ENCODE results near the gene ZNF135. TPM values are rescaled to one million over a fixed set of nuclear protein-coding genes. Genes with fewer than 3 reads are reported as not detected.

The ZNF135 gene
- 10 to 100 TPM; 13.3 to 15.4 TPM for total RNA-seq
- 1 to 10 TPM in 2 of 3 donors, under 1 TPM in 1; 0.79 to 4.3 (median 3.8) TPM for polyA plus RNA-seq
- 3.4 to 21.2 (median 6.2) reads per million in 6 experiments for total RNA-seq

- peak; percentile 42 to 91 (median 72) for DNase-seq
- Mint-ChIP-seq H3K9me3 (peaks cover 0 to 87% (median 37%) of the 10 kb centered on the region in 9 donors), H3K4me1 (peaks cover 6 to 12% (median 8%) of the 10 kb centered on the region in 4 donors), H3K4me3 (peak within 1 kb of the TSS; percentile 77 to 91 (median 86)), H3K27me3 (peaks cover 5 to 28% (median 17%) of the 10 kb centered on the region in 5 donors), H3K27ac (peak within 1 kb of the TSS; percentile 60 to 97 (median 90)), H3K36me3 (peaks cover 31 to 59% (median 33%) of the 10 kb centered on the region in 3 donors)
- POLR2A ChIA-PET = interaction anchor here (0.5 to 2.8 kb wide), 25 partner anchors 8 to 819 kb away, joined by 3 to 25 read pairs (median 5); partner anchors contain the start of genes ZBTB45, ZNF274, ZNF329 and ZNF548
- peak; percentile 94 to 95 for ATAC-seq
Measured at GRCh38 chr19:58059003-58059670, at the start of gene ZNF135. TSS of gene ZNF135 (plus strand) at chr19:58059282. CDS start at chr19:58060003, 721 bp downstream.

- ATAC-seq (no peak), DNase-seq (no peak)
- Mint-ChIP-seq H3K4me1 (peaks cover 0 to 5% (median 2%) of the 10 kb centered on the region in 4 donors), H3K27ac (peak overlapping the region in 3 of 10 donors; percentile 29 to 94 (median 92)), H3K9me3 (peaks cover 16 to 90% (median 43%) of the 10 kb centered on the region in 9 donors), H3K4me3 (peak overlapping the region in 7 of 10 donors; percentile 14 to 86 (median 70)), H3K36me3 (peaks cover 33 to 53% (median 51%) of the 10 kb centered on the region in 3 donors), H3K27me3 (peaks cover 0 to 9% (median 0%) of the 10 kb centered on the region in 5 donors)
- POLR2A ChIA-PET = interaction anchor here (1.2 kb wide), 1 partner anchor 92 kb away, joined by 3 read pairs; no protein-coding TSS in a partner anchor
Measured at GRCh38 chr19:58009301-58009665, 49.8 kb upstream of the ZNF135 start.

- peak overlapping the region in 8 of 10 donors; percentile 36 to 86 (median 70) for H3K4me3 Mint-ChIP-seq
- peak; percentile 50 to 91 for ATAC-seq
- H3K36me3 Mint-ChIP-seq = peaks cover 28 to 48% (median 46%) of the 10 kb centered on the region in 3 donors
- H3K27ac Mint-ChIP-seq = peak overlapping the region in 6 of 10 donors; percentile 34 to 94 (median 74)
- peaks cover 0 to under 1% (median 0%) of the 10 kb centered on the region in 4 donors for H3K4me1 Mint-ChIP-seq
- peaks cover 0 to 9% (median 0%) of the 10 kb centered on the region in 5 donors for H3K27me3 Mint-ChIP-seq
- peak in 9 of 10 donors; percentile 20 to 92 (median 43) for DNase-seq
- POLR2A ChIA-PET = interaction anchor here (1.2 to 1.6 kb wide), 2 partner anchors 8 to 93 kb away, joined by 3 to 10 read pairs; partner anchors contain the start of gene ZNF606
- H3K9me3 Mint-ChIP-seq = peaks cover 13 to 88% (median 39%) of the 10 kb centered on the region in 9 donors
Measured at GRCh38 chr19:58009666-58010301, 49.3 kb upstream of the ZNF135 start.

- peak overlapping the region in 3 of 10 donors; percentile 63 to 94 (median 86) for H3K27ac Mint-ChIP-seq
- peaks cover 10 to 85% (median 32%) of the 10 kb centered on the region in 9 donors for H3K9me3 Mint-ChIP-seq
- ATAC-seq = no peak
- H3K36me3 Mint-ChIP-seq = peaks cover 21 to 41% (median 38%) of the 10 kb centered on the region in 3 donors
- POLR2A ChIA-PET = interaction anchor here (1.6 kb wide), 1 partner anchor 8 kb away, joined by 10 read pairs; the partner anchor contains the start of gene ZNF606
- H3K4me1 Mint-ChIP-seq = no peaks in the 10 kb centered on the region
- DNase-seq = no peak
- H3K4me3 Mint-ChIP-seq = peak overlapping the region in 6 of 10 donors; percentile 45 to 86 (median 62)
- H3K27me3 Mint-ChIP-seq = peaks cover 0 to 9% (median 0%) of the 10 kb centered on the region in 5 donors
Measured at GRCh38 chr19:58010507-58010906, 48.6 kb upstream of the ZNF135 start.

GRCh38 chr19:58014141-58014540, 44.9 kb upstream of the ZNF135 start:
- DNase-seq (no peak), ATAC-seq (no peak)
- Mint-ChIP-seq H3K27me3 (peaks cover 4 to 10% (median 7%) of the 10 kb centered on the region in 5 donors), H3K9me3 (peaks cover 0 to 79% (median 27%) of the 10 kb centered on the region in 9 donors), H3K4me3 (no peak overlapping the region), H3K4me1 (no peaks in the 10 kb centered on the region), H3K27ac (no peak overlapping the region), H3K36me3 (peaks cover 9 to 30% (median 11%) of the 10 kb centered on the region in 3 donors)
- POLR2A ChIA-PET = no interaction called here

- peaks cover 0 to 76% (median 23%) of the 10 kb centered on the region in 9 donors for H3K9me3 Mint-ChIP-seq
- ATAC-seq = no peak
- peaks cover 0 to 3% (median under 1%) of the 10 kb centered on the region in 4 donors for H3K4me1 Mint-ChIP-seq
- no peak overlapping the region for H3K27ac Mint-ChIP-seq
- H3K36me3 Mint-ChIP-seq = peaks cover under 1 to 15% (median 2%) of the 10 kb centered on the region in 3 donors
- DNase-seq = no peak
- no peak overlapping the region for H3K4me3 Mint-ChIP-seq
- peaks cover 0 to 8% (median 7%) of the 10 kb centered on the region in 5 donors for H3K27me3 Mint-ChIP-seq
- POLR2A ChIA-PET = no interaction called here
Measured at GRCh38 chr19:58020129-58020528, 39.0 kb upstream of the ZNF135 start.

GRCh38 chr19:58021541-58022282, 37.4 kb upstream of the ZNF135 start:
- Mint-ChIP-seq H3K4me3 (no peak overlapping the region), H3K27ac (peak overlapping the region in 2 of 10 donors; percentile 58 to 68), H3K4me1 (peaks cover 0 to 3% (median under 1%) of the 10 kb centered on the region in 4 donors), H3K27me3 (peaks cover 0 to 7% (median 4%) of the 10 kb centered on the region in 5 donors), H3K9me3 (peaks cover 0 to 81% (median 27%) of the 10 kb centered on the region in 9 donors), H3K36me3 (peaks cover 2 to 13% (median 9%) of the 10 kb centered on the region in 3 donors)
- POLR2A ChIA-PET = interaction anchor here (0.6 to 1.2 kb wide), 3 partner anchors 38 to 134 kb away, joined by 3 to 9 read pairs (median 3); partner anchors contain the start of genes ZNF135 and ZNF329
- DNase-seq (peak in 8 of 10 donors; percentile 18 to 90 (median 54)), ATAC-seq (peak; percentile 97 to 100)

- Mint-ChIP-seq H3K4me1 (peaks cover 0 to 3% (median under 1%) of the 10 kb centered on the region in 4 donors), H3K36me3 (peaks cover 2 to 11% (median 9%) of the 10 kb centered on the region in 3 donors), H3K27me3 (peaks cover 0 to 4% (median 2%) of the 10 kb centered on the region in 5 donors), H3K9me3 (peaks cover 0 to 80% (median 23%) of the 10 kb centered on the region in 9 donors), H3K4me3 (no peak overlapping the region), H3K27ac (peak overlapping the region in 3 of 10 donors; percentile 12 to 69 (median 58))
- DNase-seq = peak in 1 of 10 donors; percentile 1
- peak; percentile 27 to 45 for ATAC-seq
- POLR2A ChIA-PET = interaction anchor here (0.6 to 1.2 kb wide), 4 partner anchors 37 to 498 kb away, joined by 3 to 9 read pairs (median 3); partner anchors contain the start of genes ZBTB45, ZNF135 and ZNF329
Measured at GRCh38 chr19:58022283-58022660, 36.8 kb upstream of the ZNF135 start.

- H3K27ac Mint-ChIP-seq = no peak overlapping the region
- H3K4me1 Mint-ChIP-seq = peaks cover 0 to 3% (median 2%) of the 10 kb centered on the region in 4 donors
- H3K27me3 Mint-ChIP-seq = peaks cover 0 to 9% (median 2%) of the 10 kb centered on the region in 5 donors
- H3K9me3 Mint-ChIP-seq = peaks cover 1 to 84% (median 29%) of the 10 kb centered on the region in 9 donors
- ATAC-seq = no peak
- H3K4me3 Mint-ChIP-seq = no peak overlapping the region
- H3K36me3 Mint-ChIP-seq = peaks cover 6 to 14% (median 9%) of the 10 kb centered on the region in 3 donors
- POLR2A ChIA-PET = interaction anchor here (1.9 kb wide), 1 partner anchor 34 kb away, joined by 11 read pairs; the partner anchor contains the start of gene ZNF135
- no peak for DNase-seq
Measured at GRCh38 chr19:58024661-58025060, 34.4 kb upstream of the ZNF135 start.

GRCh38 chr19:58033741-58034476, 25.2 kb upstream of the ZNF135 start, which contains the start of gene ZSCAN1:
TSS of gene ZSCAN1 (plus strand) at chr19:58034025. CDS start at chr19:58037837, 3,812 bp downstream.
- peak within 1 kb of the TSS in 8 of 10 donors; percentile 3 to 78 (median 59) for H3K4me3 Mint-ChIP-seq
- H3K27me3 Mint-ChIP-seq = peaks cover 18 to 47% (median 33%) of the 10 kb centered on the region in 5 donors
- POLR2A ChIA-PET = interaction anchor here (1.0 kb wide), 1 partner anchor 25 kb away, joined by 3 read pairs; the partner anchor contains the start of gene ZNF135
- H3K27ac Mint-ChIP-seq = peak within 1 kb of the TSS in 3 of 10 donors; percentile 5 to 74 (median 26)
- H3K4me1 Mint-ChIP-seq = peaks cover 0 to 10% (median 4%) of the 10 kb centered on the region in 4 donors
- H3K9me3 Mint-ChIP-seq = peaks cover 10 to 88% (median 30%) of the 10 kb centered on the region in 9 donors
- ATAC-seq (peak; percentile 68 to 91), DNase-seq (peak in 7 of 10 donors; percentile 2 to 89 (median 42))
- H3K36me3 Mint-ChIP-seq = peaks cover 21 to 37% (median 36%) of the 10 kb centered on the region in 3 donors

All from naive thymus-derived CD8-positive, alpha-beta T cell (primary cell).